GM21447 (cell line): ENCODE measurements around the gene LRRC28.
"Not testable (repeated sequence)": the region's sequence is repeated elsewhere in the genome, so short reads cannot be mapped to it uniquely, and the experiment has no call there.

Experiments
- ATAC-seq: cut with Tn5 transposase; IDR thresholded peaks from one replicate; pipeline ENCODE4 v1.9.1; 2021; ENCODE audit not compliant: unreplicated experiment

LRRC28 gene

DNA sequence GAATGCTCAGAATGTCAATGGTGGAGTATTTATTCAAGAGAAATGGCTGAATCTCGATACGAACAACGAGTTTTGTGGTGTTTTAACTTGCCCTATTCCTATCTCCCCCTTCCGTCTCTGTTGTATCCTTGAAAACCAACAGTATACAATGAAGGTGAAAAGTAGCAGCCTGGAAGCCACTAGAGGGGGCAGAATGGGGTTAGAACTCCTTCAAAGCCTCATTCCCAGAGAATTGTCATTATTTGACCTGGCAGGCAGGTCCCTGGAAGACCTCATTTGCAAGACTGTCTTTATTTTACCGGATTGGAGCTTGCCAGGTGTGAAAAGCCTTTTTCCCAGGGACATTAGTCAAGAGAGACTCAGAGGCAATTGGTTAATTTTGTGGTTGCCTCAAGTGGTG is 139.4 kb downstream of the LRRC28 start:
- ATAC-seq: no peak

DNA sequence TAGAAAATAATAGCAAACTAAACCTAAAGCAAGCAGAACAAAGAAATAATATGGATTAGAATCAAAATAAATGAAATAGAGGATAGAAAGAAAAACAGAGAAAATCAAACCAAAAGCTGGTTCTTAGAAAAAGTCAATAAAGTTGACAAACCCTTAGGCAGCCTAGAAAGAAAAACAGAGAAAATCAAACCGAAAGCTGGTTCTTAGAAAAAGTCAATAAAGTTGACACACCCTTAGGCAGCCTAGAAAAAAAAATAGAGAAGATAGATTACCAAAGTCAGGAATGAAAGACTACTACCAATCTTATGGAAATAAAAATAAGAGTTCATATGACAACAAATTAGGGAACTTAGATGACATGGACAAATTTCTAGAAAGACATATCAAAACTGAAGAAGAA is 142.4 kb downstream of the LRRC28 start:
- ATAC-seq: no peak

DNA sequence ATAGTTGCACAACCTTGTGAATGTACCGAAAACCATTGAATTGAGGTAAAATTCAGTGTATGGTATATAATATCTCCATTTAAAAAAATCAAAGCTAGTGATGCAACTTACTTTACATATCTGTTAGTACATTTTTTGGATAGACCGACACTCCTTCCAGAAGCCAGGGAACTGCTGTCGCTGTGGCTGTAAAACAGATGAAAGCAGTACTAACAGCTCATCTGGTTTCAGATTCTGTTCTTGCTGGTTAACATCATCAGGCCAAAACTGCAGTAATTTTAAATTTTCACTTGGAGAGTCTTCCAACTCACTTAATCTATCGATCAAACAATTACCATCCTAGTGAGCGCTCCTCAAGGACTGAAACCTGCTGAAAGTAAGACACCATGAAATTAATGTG is 145.1 kb downstream of the LRRC28 start:
- no peak for ATAC-seq

DNA sequence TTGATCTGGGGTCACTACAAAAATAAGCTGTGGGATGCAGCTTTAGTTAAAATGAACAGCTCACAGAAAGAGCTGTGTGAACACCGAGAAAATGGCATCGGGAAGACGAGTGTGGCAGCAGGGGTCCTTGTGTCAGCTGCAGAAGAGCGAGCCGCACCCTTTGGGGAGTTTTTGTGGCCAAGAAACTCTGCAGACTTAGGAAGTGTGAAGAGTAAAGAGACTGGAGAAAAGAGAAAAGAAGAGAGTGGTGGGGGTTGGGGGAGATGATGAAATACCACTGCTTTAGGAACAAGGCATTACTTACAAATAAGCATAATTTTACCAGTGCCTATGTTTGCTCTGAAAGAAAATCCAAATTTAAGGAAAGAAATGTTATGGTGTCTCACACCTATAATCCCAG is 147.8 kb downstream of the LRRC28 start:
- no peak for ATAC-seq

DNA sequence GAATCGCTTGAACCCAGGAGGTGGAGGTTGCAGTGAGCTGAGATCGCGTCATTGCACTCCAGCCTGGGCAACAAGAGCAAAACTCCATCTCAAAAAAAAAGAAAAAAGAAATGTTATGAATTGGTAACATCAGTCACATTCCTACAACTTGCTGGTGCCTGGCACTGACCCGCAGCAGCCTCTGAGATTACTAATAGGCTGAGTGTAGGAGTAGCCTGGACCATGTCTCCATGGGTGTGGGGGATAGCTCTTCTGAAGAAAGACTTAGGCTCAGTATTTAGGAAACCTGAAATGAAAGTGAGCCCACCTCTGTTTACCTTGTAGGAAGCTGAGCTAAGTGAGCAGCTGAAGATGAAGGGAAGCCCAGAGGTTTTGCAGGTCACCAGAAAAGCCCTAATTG is 148.3 kb downstream of the LRRC28 start:
- no peak for ATAC-seq

DNA sequence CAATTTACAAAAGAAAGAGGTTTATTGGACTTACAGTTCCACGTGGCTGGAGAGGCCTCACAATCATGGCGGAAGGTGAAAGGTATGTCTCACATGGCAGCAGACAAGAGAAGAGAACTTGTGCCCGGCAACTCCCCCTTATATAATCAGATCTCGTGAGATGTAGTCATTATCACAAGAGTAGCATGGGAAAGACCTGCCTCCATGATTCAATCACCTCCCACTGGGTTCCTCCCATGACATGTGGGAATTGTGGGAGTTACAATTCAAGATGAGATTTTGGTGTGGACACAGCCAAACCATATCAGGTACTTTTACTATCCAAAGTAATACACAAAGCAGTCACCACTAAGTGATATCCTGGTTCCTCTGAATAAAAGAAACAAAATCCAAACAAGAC is 149.9 kb downstream of the LRRC28 start:
- ATAC-seq: not testable (repeated sequence)

DNA sequence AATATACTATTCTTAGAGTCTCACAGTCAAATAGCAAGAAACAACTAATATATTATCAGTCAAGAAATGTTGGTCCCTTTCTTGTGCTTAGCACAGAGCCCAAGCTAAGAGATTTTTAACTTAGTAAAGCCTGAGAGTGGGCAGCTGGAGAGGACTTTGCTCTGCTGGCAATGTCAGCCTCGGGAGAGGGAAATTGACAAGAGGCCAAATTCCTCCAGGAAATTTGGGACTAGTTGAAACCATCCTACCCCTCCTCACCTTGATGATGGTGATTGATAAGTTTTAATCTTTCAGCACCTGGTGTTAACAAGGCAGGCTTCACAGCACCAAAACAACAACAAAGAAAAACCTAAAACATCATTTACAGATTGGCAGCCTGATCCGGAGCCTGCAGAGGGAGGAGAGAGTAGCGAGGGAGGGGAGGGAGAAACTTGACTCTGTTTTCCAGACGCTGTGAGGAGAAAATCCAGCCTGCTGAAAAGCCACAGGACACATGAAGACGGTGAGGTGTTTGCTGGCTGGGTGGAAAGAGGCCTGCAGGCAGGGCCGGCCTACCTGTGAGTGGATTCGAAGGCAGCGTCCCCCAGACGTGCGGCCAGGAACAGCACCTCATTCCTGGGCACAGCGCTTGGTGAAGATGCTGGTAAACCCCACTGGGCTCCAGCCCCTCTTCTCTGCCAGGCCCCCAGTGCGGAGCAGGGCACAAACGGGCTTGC is 150.9 kb downstream of the LRRC28 start:
- no peak for ATAC-seq

DNA sequence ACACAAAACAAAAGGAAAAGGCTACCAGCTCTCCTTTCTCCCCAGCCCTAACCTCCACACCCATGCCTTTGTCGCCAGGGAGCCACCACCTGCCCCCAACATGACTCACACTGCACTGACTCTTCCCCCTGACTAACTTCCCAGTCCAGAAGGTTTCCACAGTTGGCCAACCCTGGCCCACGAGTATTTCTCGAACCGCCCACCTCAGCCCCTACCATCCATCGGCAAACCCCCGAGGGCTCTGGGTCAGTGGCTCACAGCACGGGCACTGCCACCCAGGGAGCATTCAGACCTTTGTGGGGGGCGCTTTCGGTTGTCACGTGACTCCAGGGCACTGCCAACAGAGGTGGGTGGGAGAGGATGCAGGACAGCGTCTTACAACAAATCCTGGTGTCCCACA is 152.3 kb downstream of the LRRC28 start:
- no peak for ATAC-seq

DNA sequence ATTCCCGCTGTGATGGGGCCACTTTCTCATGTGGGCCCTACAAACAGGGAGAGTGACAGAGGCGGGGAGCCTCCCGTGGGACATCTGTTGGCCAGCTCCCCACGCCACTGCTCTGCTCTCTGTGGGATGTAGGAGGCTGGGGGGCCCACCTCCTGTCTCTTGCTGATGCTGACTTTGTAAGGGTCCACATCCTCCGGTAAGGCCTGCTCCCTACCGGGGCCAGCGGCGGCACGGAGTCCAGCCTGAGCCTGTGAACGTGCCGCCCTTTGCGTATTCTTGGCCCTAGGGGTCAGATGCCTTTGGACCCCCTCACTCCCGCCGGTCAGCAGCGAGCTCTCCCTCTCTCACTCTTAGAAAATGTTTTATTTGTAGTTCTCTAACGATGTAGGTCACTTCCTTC is 153.2 kb downstream of the LRRC28 start:
- ATAC-seq: no peak

DNA sequence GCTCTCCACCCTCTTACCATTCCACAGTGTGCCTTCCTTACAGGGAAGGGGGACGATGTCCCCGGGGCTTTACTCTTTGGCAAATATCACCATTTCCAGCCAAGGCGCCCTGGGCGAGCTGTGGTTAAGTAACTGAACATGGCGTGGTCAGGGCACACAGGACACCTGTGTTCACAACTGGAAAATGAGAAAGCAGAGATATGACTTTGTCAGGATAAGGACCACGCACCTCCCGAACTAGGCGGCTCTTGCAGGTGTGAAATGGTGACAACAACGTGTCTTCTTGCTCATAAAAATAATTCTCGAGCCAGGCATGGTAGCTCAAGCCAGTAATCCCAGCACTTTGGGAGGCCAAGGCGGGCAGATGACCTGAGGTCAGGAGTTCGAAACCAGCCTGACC is 154.8 kb downstream of the LRRC28 start:
- no peak for ATAC-seq

DNA sequence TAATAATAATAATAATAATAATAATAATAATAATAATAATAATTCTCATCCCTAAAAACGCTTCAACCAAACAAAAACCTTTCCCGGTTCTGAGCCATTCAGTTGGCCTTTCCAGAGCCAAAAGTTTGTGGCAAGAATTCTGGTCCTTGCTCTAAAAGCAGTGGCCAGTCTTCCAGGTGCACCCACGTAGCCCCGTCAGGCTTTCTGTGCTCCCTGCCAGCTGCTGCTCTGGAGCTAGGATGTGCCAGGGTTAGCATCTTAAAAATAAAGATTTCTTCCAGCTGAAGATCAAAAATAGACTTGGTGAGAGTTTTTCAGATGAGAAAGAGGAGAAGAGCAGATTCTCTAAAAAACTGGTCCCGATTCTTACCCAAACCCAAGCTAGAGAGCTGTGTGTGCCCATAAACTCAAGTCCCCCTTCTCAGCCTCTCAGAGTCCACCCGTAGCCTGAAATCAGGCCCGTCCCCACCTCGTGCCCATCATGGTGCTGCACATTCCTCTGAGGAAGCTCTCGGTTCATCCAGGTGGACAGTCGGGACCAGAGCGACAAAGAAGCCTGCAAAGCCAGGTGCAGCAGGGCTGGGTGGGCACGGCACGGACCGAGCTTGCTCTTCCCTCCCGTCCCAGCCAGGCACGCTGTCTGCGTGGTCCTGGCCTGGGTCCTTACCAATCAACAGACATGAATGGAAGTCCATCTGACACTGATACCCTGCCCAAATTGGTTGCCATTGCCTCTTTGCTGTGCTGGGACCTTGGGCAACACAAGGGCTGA is 155.6 kb downstream of the LRRC28 start:
- ATAC-seq: no peak

DNA sequence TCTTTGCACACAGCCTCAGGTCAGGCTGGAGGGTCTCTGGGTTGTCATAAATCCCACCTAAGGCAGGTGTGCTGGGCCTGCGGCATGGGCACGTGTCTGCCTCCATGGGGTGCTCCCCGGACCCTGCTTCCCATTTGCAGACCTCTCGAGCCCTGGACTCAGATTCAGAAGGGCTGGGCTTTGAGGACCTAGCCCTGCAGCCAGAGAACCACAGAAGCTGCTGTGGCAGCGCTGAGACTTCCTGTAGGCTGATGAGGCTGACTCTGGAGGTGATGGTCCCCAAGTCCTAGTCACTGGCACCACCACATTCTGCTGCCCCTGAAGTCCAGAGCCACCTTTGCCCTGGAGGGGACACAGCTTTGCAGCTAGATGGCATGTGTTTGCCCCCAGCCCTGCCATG is 156.4 kb downstream of the LRRC28 start:
- ATAC-seq: no peak

DNA sequence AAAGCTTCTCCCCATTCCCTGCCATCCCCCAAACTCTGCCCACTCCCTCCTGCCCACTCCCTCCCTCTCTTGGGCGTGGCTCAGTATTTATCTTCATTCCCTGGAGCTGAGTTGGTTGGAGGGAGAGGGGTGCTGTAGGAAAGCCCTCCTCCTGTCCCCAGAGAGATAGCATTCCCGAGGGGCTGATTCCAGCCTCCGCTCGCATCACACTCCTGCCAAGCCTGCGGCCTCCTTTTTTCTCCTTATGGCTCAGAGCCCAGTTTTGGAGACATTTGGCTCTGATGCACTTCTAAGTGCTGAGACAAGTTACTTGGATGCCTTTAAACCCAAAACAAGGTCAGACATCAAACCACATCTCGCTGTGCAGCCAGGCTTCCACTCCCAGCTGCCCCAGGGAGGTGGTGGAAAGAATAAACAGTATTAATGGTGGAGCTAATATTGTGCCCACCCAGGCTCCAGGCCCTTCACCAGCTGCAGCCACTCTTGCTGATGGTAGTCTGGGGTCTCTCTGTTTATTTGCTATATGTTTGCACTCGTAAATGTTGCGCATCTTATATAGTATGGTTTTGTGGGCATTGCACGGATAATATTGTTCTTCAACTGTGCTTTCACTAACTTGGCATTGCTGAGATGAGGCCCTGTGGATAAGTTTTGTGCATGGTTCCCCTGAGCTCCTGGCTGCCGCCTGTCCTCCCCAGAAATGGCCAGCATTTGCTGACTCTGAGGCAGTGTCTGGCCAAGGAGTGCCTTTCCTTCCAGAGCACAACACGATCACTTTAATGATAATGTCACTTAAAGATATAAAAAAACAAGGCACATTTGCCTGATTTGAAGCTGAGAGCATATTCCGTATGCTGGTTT is 157.2 kb downstream of the LRRC28 start:
- no peak for ATAC-seq

DNA sequence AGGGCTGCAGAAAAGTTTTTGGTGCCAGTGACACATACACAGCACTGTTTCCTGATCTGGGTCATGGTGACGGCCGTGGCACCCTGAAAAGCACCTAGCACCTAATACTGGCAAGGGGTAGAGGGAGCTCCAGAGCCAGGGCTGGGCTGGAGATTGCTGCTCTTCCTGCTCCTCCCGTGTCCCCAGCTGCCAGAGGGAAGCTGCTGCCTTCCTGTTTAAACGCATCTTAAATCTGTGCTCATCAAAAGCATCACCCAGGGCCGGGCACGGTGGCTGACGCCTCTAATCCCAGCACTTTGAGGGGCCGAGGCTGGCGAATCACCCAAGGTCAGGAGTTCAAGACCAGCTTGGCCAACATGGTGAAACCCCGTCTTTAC is 157.8 kb downstream of the LRRC28 start:
- ATAC-seq: no peak

DNA sequence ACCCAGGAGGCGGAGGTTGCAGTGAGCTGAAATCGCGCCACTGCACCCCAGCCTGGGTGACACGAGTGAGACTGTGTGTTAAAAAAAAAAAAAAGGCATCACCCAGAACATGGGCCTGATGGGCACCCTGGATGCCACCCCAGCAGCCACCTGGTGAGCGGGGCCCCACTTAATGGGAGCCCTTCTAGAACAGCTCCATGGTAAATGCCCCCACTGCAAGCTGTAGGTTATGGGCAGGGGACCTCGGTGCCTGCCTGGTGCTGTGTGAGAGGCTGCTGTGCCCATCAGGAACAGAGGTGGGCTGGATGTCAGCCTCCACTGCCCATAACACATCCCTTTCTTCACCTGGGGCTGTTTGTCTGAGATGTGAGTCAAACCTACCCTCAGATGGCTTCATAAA is 158.3 kb downstream of the LRRC28 start:
- ATAC-seq: no peak

DNA sequence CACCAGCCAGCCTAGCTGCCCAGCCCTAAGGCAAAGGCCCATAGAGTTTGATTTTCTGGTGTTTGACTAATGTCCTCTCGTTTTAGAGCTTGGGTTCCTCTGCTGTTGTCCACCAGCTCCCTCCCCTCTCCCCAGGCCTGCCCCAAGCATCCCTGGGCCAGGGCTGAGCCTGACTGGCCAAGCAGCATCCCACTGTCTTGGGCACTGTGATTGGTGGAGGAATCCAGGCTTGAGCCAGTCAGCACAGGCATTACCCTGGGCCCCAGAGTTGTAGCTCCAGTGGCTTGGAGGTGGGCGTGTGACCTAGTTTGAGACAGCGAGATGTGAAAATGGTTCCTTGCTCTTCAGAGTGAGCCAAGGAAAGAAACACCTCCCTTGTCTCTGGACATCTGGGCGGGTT is 159.2 kb downstream of the LRRC28 start:
- no peak for ATAC-seq

DNA sequence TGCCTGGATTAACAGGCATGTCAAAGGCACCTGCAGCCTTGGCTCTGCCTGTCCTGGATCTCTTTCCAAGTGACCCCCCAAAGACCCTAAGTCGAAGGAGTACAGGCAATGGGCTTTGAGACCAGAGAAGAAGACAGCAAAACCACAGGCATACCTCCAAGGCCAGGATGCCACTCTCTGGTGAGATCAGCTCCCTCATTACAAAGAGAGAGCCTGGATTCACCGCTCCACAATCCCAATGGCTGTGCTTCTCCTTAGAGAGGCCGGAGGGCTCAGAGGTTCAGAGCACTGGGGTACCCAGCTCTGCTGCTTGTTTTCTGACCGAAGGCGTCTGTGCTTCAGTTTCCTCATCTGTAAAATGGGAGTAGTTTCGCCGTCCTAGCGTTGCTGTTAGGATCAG is 160.0 kb downstream of the LRRC28 start:
- no peak for ATAC-seq

DNA sequence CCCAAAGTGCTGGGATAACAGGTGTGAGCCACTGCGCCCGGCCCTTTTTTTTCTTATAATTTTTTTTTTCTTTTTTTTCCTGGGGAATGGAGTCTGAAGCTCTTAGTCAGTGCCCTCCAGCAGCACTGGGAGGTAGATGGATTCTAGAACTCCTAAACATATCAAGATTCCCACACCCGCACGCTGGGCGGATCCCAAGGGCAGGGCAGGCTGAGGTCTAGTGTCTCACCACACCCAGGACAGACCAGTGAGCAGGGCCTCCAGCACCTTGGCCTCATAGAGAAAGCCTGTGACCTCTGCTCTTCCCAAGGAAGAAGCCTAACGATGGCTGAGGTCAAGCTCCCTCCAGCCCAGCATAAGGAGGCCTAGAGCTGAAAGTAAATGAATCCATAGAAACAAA is 160.8 kb downstream of the LRRC28 start:
- ATAC-seq: no peak

DNA sequence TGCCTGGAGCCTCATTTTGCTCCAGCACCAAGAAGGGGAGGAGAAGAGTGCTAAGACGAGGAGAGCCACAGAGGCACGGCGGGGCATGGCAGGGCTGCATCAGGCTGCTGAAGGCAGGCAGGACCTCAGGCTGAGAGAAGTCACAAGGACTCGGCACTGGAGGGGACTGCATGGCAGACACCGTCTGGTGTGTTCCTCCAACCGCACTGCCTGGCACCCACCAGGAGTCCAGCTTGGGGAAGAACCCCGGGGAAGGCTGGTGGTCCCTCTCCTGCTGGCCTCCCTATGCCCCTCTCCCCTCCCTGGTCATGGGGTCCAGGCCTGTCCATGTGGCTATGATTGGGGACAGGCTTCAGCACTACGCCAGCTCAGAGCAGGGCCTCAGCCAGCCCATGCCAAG is 161.3 kb downstream of the LRRC28 start:
- ATAC-seq: no peak

DNA sequence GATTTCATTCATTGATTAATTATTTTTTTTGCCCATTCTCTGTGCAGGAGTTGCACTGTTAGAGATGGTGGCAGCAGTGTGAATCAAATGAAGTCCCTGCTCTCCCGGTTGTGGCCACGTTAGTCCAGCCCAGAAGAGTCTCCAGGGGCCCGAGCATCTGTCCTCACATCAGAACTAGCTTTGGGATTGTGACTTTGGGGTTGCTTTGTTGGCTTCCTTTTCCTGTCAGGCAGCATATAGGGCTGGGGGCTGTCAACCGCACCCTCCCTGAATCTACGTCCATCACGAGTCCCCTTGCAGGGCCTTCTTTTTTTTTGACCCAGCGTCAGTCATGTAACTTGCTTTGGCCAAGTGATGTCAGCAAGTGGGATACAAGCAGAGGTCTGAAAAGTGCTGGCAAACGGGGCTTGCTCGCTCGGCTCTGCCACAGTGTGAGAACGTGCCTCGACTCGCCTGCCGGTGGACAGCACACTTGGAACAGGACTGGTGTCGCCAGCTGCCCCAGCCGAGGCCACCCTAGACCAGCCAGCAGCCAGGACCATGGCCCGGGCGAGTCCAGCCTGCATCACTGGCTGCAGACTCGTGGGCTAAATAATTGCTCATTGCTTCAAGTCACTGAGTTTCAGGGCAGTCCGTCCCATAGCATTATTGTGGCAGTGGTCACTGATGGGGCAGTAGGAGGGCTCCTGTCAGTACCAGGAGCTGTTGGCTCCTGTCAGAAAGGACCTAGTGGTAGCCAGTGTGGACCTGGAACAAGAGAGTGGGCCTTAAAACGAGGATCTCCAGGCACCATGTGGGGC is 162.9 kb downstream of the LRRC28 start:
- no peak for ATAC-seq
